ENCODE results near the gene C12orf42. TPM values are rescaled to one million over a fixed set of nuclear protein-coding genes. Genes with fewer than 3 reads are reported as not detected.

C12orf42 gene
- total RNA-seq, 1 experiment from 2014 or later: 0.37 TPM

DNA sequence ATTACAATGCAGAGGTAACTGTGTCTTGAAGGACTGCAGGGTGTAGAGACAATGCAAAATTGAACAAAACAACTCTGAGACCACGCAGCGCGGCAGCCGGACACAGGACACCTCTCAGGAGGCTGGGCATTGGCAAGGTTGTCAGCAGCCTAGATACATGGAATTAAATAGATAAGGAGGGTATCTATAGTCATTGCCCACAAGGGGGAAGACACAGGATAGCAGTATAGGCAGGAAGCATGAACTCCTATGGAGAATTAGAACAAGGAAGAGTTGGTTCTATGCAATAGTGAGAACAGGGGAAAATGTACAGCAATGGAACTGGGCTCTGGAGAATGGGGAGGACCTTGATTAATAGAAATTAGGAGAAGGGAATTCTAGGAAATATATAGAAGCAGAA lies 164.1 kb downstream of the C12orf42 start:
- no peak overlapping the region for H3K27ac Mint-ChIP-seq
- DNase-seq (ENCODE audit: low spot score) (no peak), ATAC-seq (peak; percentile 52)
- ChIA-PET CTCF (no interaction called here), POLR2A (no interaction called here)
- no peaks in the 10 kb centered on the region for H3K36me3 Mint-ChIP-seq
- H3K9me3 Mint-ChIP-seq: no peaks in the 10 kb centered on the region
- TF ChIP-seq NR3C1 (CRISPR knock-in tag; conservative IDR thresholded peaks at IDR 0.05; ENCODE audit: low read depth) (no peak), NFYB (CRISPR knock-in tag; conservative IDR thresholded peaks at IDR 0.05; ENCODE audit: low read depth) (no peak), TP53 (CRISPR knock-in tag; IDR thresholded peaks at IDR 0.05) (no peak)
- H3K4me3 Mint-ChIP-seq: no peak overlapping the region
- H3K4me1 Mint-ChIP-seq: peaks cover 8% of the 10 kb centered on the region
- H3K27me3 Mint-ChIP-seq (ENCODE audit: low read depth): no peaks in the 10 kb centered on the region

- no peak for DNase-seq (ENCODE audit: low spot score)
- no peak for TF ChIP-seq CDX4 (CRISPR knock-in tag; IDR thresholded peaks at IDR 0.05; ENCODE audit: borderline replicate concordance)
- TF ChIP-seq, protein P1, sequence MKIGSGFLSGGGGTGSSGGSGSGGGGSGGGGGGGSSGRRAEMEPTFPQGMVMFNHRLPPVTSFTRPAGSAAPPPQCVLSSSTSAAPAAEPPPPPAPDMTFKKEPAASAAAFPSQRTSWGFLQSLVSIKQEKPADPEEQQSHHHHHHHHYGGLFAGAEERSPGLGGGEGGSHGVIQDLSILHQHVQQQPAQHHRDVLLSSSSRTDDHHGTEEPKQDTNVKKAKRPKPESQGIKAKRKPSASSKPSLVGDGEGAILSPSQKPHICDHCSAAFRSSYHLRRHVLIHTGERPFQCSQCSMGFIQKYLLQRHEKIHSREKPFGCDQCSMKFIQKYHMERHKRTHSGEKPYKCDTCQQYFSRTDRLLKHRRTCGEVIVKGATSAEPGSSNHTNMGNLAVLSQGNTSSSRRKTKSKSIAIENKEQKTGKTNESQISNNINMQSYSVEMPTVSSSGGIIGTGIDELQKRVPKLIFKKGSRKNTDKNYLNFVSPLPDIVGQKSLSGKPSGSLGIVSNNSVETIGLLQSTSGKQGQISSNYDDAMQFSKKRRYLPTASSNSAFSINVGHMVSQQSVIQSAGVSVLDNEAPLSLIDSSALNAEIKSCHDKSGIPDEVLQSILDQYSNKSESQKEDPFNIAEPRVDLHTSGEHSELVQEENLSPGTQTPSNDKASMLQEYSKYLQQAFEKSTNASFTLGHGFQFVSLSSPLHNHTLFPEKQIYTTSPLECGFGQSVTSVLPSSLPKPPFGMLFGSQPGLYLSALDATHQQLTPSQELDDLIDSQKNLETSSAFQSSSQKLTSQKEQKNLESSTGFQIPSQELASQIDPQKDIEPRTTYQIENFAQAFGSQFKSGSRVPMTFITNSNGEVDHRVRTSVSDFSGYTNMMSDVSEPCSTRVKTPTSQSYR (CRISPR knock-in tag; IDR thresholded peaks at IDR 0.05): no peak
- no peak for TF ChIP-seq MXD4 (CRISPR knock-in tag; IDR thresholded peaks at IDR 0.05; ENCODE audit: borderline replicate concordance)
- no peak for TF ChIP-seq CREM (CRISPR knock-in tag; IDR thresholded peaks at IDR 0.05)
- TF ChIP-seq CREB1 (CRISPR knock-in tag; IDR thresholded peaks at IDR 0.05): no peak
- no peak for TF ChIP-seq ZNF396 (CRISPR knock-in tag; IDR thresholded peaks at IDR 0.05; ENCODE audit: borderline replicate concordance)
- no peak for TF ChIP-seq TP53 (CRISPR knock-in tag; IDR thresholded peaks at IDR 0.05)
- TF ChIP-seq JUN (CRISPR knock-in tag; IDR thresholded peaks at IDR 0.05): no peak
- Mint-ChIP-seq H3K4me3 (no peak overlapping the region), H3K27ac (no peak overlapping the region), H3K36me3 (no peaks in the 10 kb centered on the region), H3K4me1 (peaks cover 8% of the 10 kb centered on the region), H3K9me3 (no peaks in the 10 kb centered on the region), H3K27me3 (ENCODE audit: low read depth) (no peaks in the 10 kb centered on the region)
- no peak for ATAC-seq
- POLR2A ChIA-PET: no interaction called here
- CTCF ChIA-PET: no interaction called here
Observed at GRCh38 chr12:103330672-103331071, 165.1 kb downstream of the C12orf42 start.

GRCh38 chr12:103327676-103328075 lies 168.1 kb downstream of the C12orf42 start:
- ChIA-PET CTCF (no interaction called here), POLR2A (no interaction called here)
- DNase-seq (ENCODE audit: low spot score) (no peak), ATAC-seq (no peak)
- Mint-ChIP-seq H3K36me3 (no peaks in the 10 kb centered on the region), H3K27me3 (ENCODE audit: low read depth) (no peaks in the 10 kb centered on the region), H3K4me3 (no peak overlapping the region), H3K4me1 (peaks cover 7% of the 10 kb centered on the region), H3K9me3 (no peaks in the 10 kb centered on the region), H3K27ac (no peak overlapping the region)
- TF ChIP-seq SMAD3 (CRISPR knock-in tag; IDR thresholded peaks at IDR 0.05; ENCODE audit: borderline replicate concordance): no peak
- no peak for TF ChIP-seq JAZF1 (CRISPR knock-in tag; IDR thresholded peaks at IDR 0.05)
- TF ChIP-seq TEAD4 (CRISPR knock-in tag; IDR thresholded peaks at IDR 0.05): no peak
- no peak for TF ChIP-seq ZBTB43 (CRISPR knock-in tag; IDR thresholded peaks at IDR 0.05)
- TF ChIP-seq ELF4 (CRISPR knock-in tag; IDR thresholded peaks at IDR 0.05; ENCODE audit: low read depth): no peak
- no peak for TF ChIP-seq NFATC4 (CRISPR knock-in tag; IDR thresholded peaks at IDR 0.05)
- TF ChIP-seq, protein P2, sequence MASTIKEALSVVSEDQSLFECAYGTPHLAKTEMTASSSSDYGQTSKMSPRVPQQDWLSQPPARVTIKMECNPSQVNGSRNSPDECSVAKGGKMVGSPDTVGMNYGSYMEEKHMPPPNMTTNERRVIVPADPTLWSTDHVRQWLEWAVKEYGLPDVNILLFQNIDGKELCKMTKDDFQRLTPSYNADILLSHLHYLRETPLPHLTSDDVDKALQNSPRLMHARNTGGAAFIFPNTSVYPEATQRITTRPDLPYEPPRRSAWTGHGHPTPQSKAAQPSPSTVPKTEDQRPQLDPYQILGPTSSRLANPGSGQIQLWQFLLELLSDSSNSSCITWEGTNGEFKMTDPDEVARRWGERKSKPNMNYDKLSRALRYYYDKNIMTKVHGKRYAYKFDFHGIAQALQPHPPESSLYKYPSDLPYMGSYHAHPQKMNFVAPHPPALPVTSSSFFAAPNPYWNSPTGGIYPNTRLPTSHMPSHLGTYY (CRISPR knock-in tag; IDR thresholded peaks at IDR 0.05): no peak
- TF ChIP-seq JUN (CRISPR knock-in tag; IDR thresholded peaks at IDR 0.05): no peak
- TF ChIP-seq NR3C1 (CRISPR knock-in tag; conservative IDR thresholded peaks at IDR 0.05; ENCODE audit: low read depth): no peak
- no peak for TF ChIP-seq NR1H2 (CRISPR knock-in tag; IDR thresholded peaks at IDR 0.05)
- TF ChIP-seq AR (CRISPR knock-in tag; IDR thresholded peaks at IDR 0.05): no peak
- TF ChIP-seq CBFB (CRISPR knock-in tag; IDR thresholded peaks at IDR 0.05; ENCODE audit: low read depth): no peak
- TF ChIP-seq, protein P3, sequence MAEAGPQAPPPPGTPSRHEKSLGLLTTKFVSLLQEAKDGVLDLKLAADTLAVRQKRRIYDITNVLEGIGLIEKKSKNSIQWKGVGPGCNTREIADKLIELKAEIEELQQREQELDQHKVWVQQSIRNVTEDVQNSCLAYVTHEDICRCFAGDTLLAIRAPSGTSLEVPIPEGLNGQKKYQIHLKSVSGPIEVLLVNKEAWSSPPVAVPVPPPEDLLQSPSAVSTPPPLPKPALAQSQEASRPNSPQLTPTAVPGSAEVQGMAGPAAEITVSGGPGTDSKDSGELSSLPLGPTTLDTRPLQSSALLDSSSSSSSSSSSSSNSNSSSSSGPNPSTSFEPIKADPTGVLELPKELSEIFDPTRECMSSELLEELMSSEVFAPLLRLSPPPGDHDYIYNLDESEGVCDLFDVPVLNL (CRISPR knock-in tag; IDR thresholded peaks at IDR 0.05; ENCODE audit: borderline replicate concordance, low read depth): no peak
- no peak for TF ChIP-seq GTF2I (CRISPR knock-in tag; conservative IDR thresholded peaks at IDR 0.05)
- TF ChIP-seq GABPB1 (CRISPR knock-in tag; IDR thresholded peaks at IDR 0.05): no peak
- TF ChIP-seq RELA (CRISPR knock-in tag; IDR thresholded peaks at IDR 0.05; ENCODE audit: borderline replicate concordance): no peak
- no peak for TF ChIP-seq TP53 (CRISPR knock-in tag; IDR thresholded peaks at IDR 0.05)
